Endothelial cell of umbilical vein (primary cell): ENCODE data around the gene UPF3A.

Source experiments
- CTCF ChIP-seq, 2 donors: IDR thresholded peaks; 1 replicate in 1 of 2; 2 replicates in 1 of 2; pipeline ENCODE4 v1.5.1; 2011; ENCODE audit warnings: low read length in 2 of 2, mild to moderate bottlenecking in 2 of 2, moderate library complexity in 2 of 2, control low read depth in 1 of 2, inconsistent platforms in 1 of 2, low read depth in 1 of 2; ENCODE audit not compliant: insufficient read depth in 1 of 2; ENCODE audit errors: extremely low read depth in 1 of 2
- EZH2 ChIP-seq: IDR thresholded peaks from 2 replicates; pipeline ENCODE4 v1.6.1; 2012; ENCODE audit warnings: borderline replicate concordance, low read depth, mild to moderate bottlenecking, moderate library complexity, low read length, inconsistent platforms; ENCODE audit not compliant: severe bottlenecking
- GATA2 ChIP-seq: IDR thresholded peaks from 2 replicates; pipeline ENCODE4 v1.7.0; 2011; ENCODE audit warnings: low read depth, mild to moderate bottlenecking, moderate library complexity, mixed read lengths, low read length; ENCODE audit not compliant: insufficient read length, insufficient read depth
- JUN ChIP-seq: IDR thresholded peaks from 2 replicates; pipeline ENCODE4 v1.6.1; 2011; ENCODE audit warnings: borderline replicate concordance, low read depth; ENCODE audit not compliant: insufficient read length, insufficient read depth
- MYC ChIP-seq: IDR thresholded peaks from one replicate; pipeline ENCODE4 v1.6.1; 2011; ENCODE audit warnings: mild to moderate bottlenecking, low read depth, low read length
- POLR2A ChIP-seq: IDR thresholded peaks from 2 replicates; pipeline ENCODE4 v1.6.1; 2012; ENCODE audit warnings: low read depth, mild to moderate bottlenecking, control low read depth, low read length
- POLR2AphosphoS5 ChIP-seq: IDR thresholded peaks from 2 replicates; pipeline ENCODE4 v1.6.1; 2012; ENCODE audit warnings: low read depth, mild to moderate bottlenecking, control low read depth, low read length, moderate library complexity; ENCODE audit not compliant: insufficient read depth
- TF ChIP-seq, protein P1 (sequence below): IDR thresholded peaks from 2 replicates; pipeline ENCODE4 v1.6.1; 2011; ENCODE audit not compliant: insufficient read depth, insufficient read length

- no peak for TF ChIP-seq POLR2A
- no peak for TF ChIP-seq EZH2
- TF ChIP-seq CTCF (IDR thresholded peaks at IDR 0.05; ENCODE audit: extremely low read depth in 1 of 2, insufficient read depth in 1 of 2, low read depth in 1 of 2, low read length in 2 of 2) = no peak
- TF ChIP-seq POLR2AphosphoS5 = no peak
- no peak for TF ChIP-seq MYC
- no peak for TF ChIP-seq GATA2
- no peak for TF ChIP-seq JUN
- TF ChIP-seq, protein P1, sequence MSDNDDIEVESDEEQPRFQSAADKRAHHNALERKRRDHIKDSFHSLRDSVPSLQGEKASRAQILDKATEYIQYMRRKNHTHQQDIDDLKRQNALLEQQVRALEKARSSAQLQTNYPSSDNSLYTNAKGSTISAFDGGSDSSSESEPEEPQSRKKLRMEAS = no peak
Observed at GRCh38 chr13:114263578-114263977, 17.8 kb upstream of the UPF3A start.
